HG03575 (cell line): Measurements from ENCODE around the gene C16orf78.

ENCODE experiments used
- ATAC-seq: cut with Tn5 transposase; IDR thresholded peaks from one replicate; pipeline ENCODE4 v1.9.1; 2021; ENCODE audit not compliant: unreplicated experiment, insufficient number of reproducible peaks, low FRiP score; ENCODE audit errors: extremely low read depth

C16orf78 gene

DNA sequence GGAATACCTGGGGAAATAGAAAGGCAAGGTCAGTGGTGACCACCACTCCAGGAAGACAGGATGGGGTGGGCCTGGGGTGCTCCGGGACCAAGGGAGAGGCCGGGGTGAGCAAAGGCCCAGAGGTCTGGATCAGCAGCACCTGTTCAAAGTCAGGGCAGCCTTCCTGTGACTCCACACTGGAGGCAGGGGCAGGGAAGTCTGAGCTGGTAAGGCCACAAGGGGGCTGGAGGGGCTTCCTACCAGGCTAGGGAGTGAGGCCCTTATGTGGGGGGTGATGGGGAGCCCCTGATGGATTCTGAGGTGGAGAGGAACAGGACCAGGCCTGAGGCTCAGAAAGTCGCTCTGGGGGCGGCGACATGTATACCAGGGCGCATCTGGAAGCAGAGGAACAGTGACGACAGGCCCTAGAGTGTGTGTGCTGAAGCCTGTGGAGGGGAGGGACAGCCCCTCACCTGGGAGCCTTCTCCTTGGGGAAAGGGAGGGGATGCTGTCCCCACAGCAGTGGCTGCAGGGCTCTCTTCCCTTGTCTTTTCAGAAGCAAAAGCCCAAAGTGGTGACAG lies 3.7 kb downstream of the C16orf78 start:
- ATAC-seq, result no peak

GRCh38 chr16:49378238-49378637 lies 4.6 kb downstream of the C16orf78 start:
- ATAC-seq, result no peak

DNA sequence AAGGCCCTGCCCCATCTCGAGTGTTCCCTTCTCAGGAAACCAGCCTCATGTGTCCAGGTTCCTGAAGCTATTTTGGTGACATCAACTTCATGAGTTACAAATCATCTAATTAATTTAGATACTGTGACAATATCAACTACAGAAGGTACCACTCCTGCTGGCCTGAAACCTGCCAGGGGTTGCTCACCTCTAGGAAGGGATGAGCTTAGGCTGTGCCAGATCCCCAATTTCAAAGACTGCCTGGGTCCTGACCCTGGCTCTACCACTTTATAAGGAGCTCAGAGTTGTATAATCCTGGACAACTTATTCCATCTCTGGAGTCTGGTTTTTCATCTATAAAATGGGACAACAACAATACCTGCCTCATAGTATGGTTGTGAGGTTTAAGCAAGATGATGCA lies 5.2 kb downstream of the C16orf78 start:
- ATAC-seq, result no peak

GRCh38 chr16:49382916-49383315 lies 9.3 kb downstream of the C16orf78 start:
- ATAC-seq, result no peak

- no peak for ATAC-seq
Measured at GRCh38 chr16:49395021-49395420, 21.4 kb downstream of the C16orf78 start.

DNA sequence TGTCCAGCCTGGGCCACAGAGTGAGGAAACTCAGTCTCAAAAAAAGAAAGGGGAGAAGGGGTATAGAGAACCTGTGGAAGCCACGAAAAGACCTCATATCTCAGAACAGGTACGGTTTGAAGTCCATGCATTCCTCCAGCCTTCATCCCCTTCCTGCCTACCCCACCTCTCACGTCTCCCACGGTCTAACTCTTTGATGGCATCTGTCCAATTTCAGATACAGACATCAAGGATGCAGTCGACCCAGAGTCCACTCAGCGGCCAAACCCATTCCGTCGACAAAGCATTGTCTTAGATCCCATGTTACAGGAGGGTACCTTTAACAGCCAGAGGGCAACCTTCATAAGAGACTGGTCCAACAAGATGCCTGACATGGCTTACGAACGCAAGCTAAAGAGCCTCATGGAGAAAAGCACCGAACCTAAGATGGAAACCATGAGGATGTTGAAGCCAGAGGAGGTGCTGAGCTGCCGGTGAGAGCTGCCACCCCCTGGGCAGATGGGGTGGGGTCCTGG lies 22.7 kb downstream of the C16orf78 start:
- ATAC-seq, result no peak

- no peak for ATAC-seq
Measured at GRCh38 chr16:49398761-49399160, 25.2 kb downstream of the C16orf78 start.

- peak; percentile 98 for ATAC-seq
Measured at GRCh38 chr16:49399594-49400364, 26.2 kb downstream of the C16orf78 start.

GRCh38 chr16:49400611-49401010 lies 27.0 kb downstream of the C16orf78 start:
- ATAC-seq, result no peak

GRCh38 chr16:49405123-49405522 lies 31.5 kb downstream of the C16orf78 start:
- ATAC-seq, result no peak

DNA sequence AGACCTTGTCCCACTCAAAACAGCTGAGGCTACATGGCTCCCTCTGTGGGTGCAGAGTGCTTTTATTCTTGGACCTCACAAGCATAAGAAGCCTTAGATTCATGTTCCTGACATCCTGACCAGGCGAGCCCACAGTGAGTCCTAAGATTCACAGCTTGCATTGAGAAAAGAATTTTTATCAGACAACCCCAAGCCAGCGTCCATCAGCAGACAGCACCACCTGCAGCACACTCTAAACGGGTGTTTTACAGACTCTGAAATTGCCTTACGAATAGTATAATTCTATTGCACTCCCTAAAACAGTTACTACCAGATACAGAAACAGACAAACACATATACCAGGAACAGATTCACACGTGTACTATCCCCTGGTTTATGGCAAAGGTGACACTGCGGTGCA lies 31.9 kb downstream of the C16orf78 start:
- ATAC-seq, result no peak

- ATAC-seq, result peak; percentile 56
Measured at GRCh38 chr16:49407873-49408550, 34.4 kb downstream of the C16orf78 start.

GRCh38 chr16:49409121-49409520 lies 35.5 kb downstream of the C16orf78 start:
- no peak for ATAC-seq

- no peak for ATAC-seq
Measured at GRCh38 chr16:49410226-49410625, 36.6 kb downstream of the C16orf78 start.

- ATAC-seq, result no peak
Measured at GRCh38 chr16:49411121-49411970, 37.7 kb downstream of the C16orf78 start.

DNA sequence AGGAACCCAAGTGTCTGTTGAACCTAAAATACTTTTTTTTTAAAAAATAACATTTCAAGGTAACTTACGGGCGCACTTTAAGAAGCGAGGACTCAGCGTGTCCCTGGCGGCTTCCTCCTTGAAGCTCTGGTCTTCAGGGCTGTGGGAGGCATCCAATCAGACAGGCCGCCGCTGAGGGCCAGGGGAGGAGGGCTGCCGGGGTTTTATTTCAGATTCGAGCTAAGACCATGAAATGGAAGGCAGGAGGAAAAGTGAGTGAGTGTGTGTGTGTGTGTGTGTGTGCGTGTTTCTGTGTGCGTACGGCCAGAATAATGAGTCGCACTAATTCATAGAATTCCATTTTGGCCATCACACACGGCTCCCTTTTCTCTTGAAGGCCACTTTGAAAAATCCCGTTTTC lies 41.1 kb downstream of the C16orf78 start:
- ATAC-seq, result no peak

- no peak for ATAC-seq
Measured at GRCh38 chr16:49415083-49415482, 41.5 kb downstream of the C16orf78 start.

GRCh38 chr16:49416001-49416675 lies 42.5 kb downstream of the C16orf78 start:
- no peak for ATAC-seq

DNA sequence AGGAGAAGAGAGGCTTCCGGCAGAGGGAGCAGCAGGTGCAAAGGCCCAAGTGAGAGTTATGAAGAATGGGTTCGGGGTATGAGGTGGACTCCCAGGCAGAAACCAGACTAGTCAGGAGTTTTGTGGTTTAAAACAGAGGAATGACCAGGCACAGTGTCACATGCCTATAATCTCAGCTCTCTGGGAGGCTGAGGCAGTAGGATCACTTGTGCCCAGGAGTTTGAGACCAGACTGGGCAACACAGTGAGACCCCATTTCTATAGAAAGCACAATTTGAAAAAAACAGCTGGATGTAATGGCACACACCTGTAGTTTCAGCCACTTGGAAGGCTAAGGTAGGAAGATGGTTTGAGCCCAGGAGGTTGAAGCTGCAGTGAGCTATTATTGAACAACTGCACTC lies 43.8 kb downstream of the C16orf78 start:
- ATAC-seq, result no peak
